GM12892 (cell line): Measurements from ENCODE around the gene OAF.

ENCODE experiments used
- POLR2A ChIP-seq: IDR thresholded peaks from 2 replicates; pipeline ENCODE4 v1.6.1; 2011; ENCODE audit warnings: low read depth, low read length, control low read depth
- TAF1 ChIP-seq: IDR thresholded peaks from 2 replicates; pipeline ENCODE4 v1.6.1; 2011; ENCODE audit warnings: low read depth, mild to moderate bottlenecking, control low read depth, low read length, borderline replicate concordance

DNA sequence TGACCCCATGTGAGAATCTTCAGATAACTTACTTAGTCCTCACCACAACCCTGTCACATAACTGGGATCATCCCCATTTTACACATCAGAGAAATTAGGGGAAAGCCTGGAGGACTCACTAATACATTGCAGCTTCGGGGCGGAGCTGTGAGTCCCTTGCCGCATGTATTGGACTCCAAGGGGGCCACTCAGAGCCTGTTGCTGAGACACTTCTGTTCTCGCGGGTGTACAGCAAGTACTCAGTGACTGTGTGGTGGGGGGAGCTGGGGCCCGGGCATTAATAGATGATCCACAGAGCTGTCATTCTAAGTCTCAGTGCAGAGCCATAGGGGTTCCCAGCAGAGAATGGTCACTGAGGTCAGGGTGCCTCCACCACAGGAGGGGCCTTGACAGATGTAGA, 13.5 kb downstream of the OAF start:
- no peak for TF ChIP-seq POLR2A
- TF ChIP-seq TAF1 = no peak
